K562 (cell line): ENCODE data around the gene LIMS2. TPM values are rescaled to one million over a fixed set of nuclear protein-coding genes. Genes with fewer than 3 reads are reported as not detected.

Experiments used
- ATAC-seq: fragments of 200-7000 bp; cut with Tn5 transposase; 3 replicates; pipeline ENCODE4 v1.9.1; 2020; ENCODE audit warnings: moderate library complexity
- Bru-seq: library from RNA; stranded (reverse); fragments of 400-500 nt; gene quantifications from one replicate; lab custom pipeline; 2021; lab: Mats Ljungman, UMichigan
- BruChase-seq, 2 experiments: library from RNA; stranded (reverse); fragments of 400-500 nt; gene quantifications; one replicate each; lab custom pipeline; 2021; lab: Mats Ljungman, UMichigan
- BruUV-seq: library from RNA; stranded (reverse); fragments of 400-500 nt; replicated peaks from 2 replicates; lab custom pipeline; 2021; lab: Mats Ljungman, UMichigan
- CTCF ChIA-PET: fragments of 300-600 bp; formaldehyde crosslinking; extraction: SDS; loops from one replicate; lab custom pipeline; 2021; ENCODE audit warnings: low intra/inter-chr PET ratio; lab: Yijun Ruan, JAX
- POLR2A ChIA-PET: fragments of 300-600, 350-650 bp; sonication (Branson Sonifier 250); formaldehyde crosslinking; extraction: SDS; loops from one replicate; lab custom pipeline; 2021; ENCODE audit warnings: antibody characterized with exemption, inconsistent platforms; lab: Yijun Ruan, JAX
- DNase-seq, 4 experiments: peaks; one replicate each; pipeline versions ENCODE4 v3.0.0 to v3.0.0-alpha.2; 2011 to 2018; ENCODE audit warnings: low spot score in 3 of 4, mixed read lengths in 3 of 4; ENCODE audit errors: extremely low read depth in 1 of 4
- FAIRE-seq: peaks from 2 replicates; lab custom pipeline; 2011; peaks lifted over from hg19 to GRCh38; lab: Jason Lieb, UNC
- H2AFZ ChIP-seq: 2 replicates; pipeline ENCODE4 v1.6.0; 2011; ENCODE audit warnings: low read depth, low read length, control low read depth, inconsistent platforms
- H3K27ac ChIP-seq: fragments of 200-600 bp; 3 replicates; pipeline ENCODE4 v1.8.0; 2011; ENCODE audit warnings: low read depth, mild to moderate bottlenecking, control low read depth, inconsistent platforms, low read length, moderate library complexity, mixed read lengths; ENCODE audit errors: extremely low read depth
- H3K27me3 ChIP-seq, 2 experiments: fragments of 300-600 bp in 1 of 2; 2 replicates in 1 of 2; 3 replicates in 1 of 2; pipeline versions ENCODE4 v1.6.0 to v1.8.0; 2011; ENCODE audit warnings: inconsistent platforms in 2 of 2, low read length in 2 of 2, mild to moderate bottlenecking in 1 of 2, mixed read lengths in 1 of 2, moderate library complexity in 1 of 2; ENCODE audit not compliant: control insufficient read depth in 2 of 2, insufficient read depth in 2 of 2
- H3K36me3 ChIP-seq: fragments of 300-600 bp; 3 replicates; pipeline ENCODE4 v1.8.0; 2011; ENCODE audit warnings: mild to moderate bottlenecking, low read length, inconsistent platforms; ENCODE audit not compliant: control insufficient read depth, insufficient read depth
- H3K4me1 ChIP-seq, 2 experiments: fragments of 200-600 bp in 1 of 2; replicated peaks in 1 of 2; 2 replicates in 1 of 2; 3 replicates in 1 of 2; pipeline versions ENCODE4 v1.5.1 to v1.8.0; 2011; ENCODE audit warnings: inconsistent platforms in 2 of 2, low read length in 2 of 2, mild to moderate bottlenecking in 1 of 2, mixed read lengths in 1 of 2, moderate library complexity in 1 of 2; ENCODE audit not compliant: control insufficient read depth in 2 of 2, insufficient read depth in 2 of 2
- H3K4me2 ChIP-seq: 2 replicates; pipeline ENCODE4 v1.6.1; 2011; ENCODE audit warnings: low read length, control low read depth, inconsistent platforms, mixed read lengths; ENCODE audit not compliant: insufficient read depth
- H3K4me3 ChIP-seq: fragments of 200-600 bp; sonication (generic), shearing (Covaris generic); 2 replicates; pipeline ENCODE4 v1.5.1; 2016; ENCODE audit warnings: control low read depth, inconsistent platforms
- H3K79me2 ChIP-seq: fragments of 200-600 bp; 3 replicates; pipeline ENCODE4 v1.8.0; 2011; ENCODE audit warnings: low read length, inconsistent platforms; ENCODE audit not compliant: control insufficient read depth, insufficient read depth
- H3K9ac ChIP-seq, 2 experiments: 2 replicates each; pipeline versions ENCODE4 v1.6.0 to v1.6.1; 2011; ENCODE audit warnings: low read depth in 2 of 2, low read length in 2 of 2, control low read depth in 1 of 2, inconsistent platforms in 1 of 2, mild to moderate bottlenecking in 1 of 2, mixed read lengths in 1 of 2; ENCODE audit not compliant: insufficient read depth in 1 of 2
- H3K9me1 ChIP-seq: one replicate; pipeline ENCODE4 v1.6.0; 2011; ENCODE audit warnings: inconsistent platforms, mild to moderate bottlenecking, low read length, moderate library complexity; ENCODE audit not compliant: control insufficient read depth, insufficient read depth
- H3K9me3 ChIP-seq: replicated peaks from 2 replicates; pipeline ENCODE4 v1.5.1; 2011; ENCODE audit warnings: low read depth, low read length, inconsistent platforms; ENCODE audit not compliant: control insufficient read depth, insufficient read depth
- H4K20me1 ChIP-seq: replicated peaks from 2 replicates; pipeline ENCODE4 v1.6.1; 2011; ENCODE audit warnings: low read length, inconsistent platforms, mixed read lengths; ENCODE audit not compliant: control insufficient read depth, insufficient read depth
- FOSL1 ChIP-seq: fragments of 200-800 bp; sonication (Bioruptor generic); conservative IDR thresholded peaks from 2 replicates; pipeline ENCODE4 v1.6.1; 2016; ENCODE audit warnings: missing genetic modification characterization, missing compliant biosample characterization
- PCBP1 ChIP-seq: fragments of 200-400 bp; formaldehyde crosslinking; IDR thresholded peaks from 2 replicates; pipeline ENCODE4 v1.6.1; 2018; ENCODE audit warnings: mild to moderate bottlenecking, low read depth, low read length; ENCODE audit not compliant: poor library complexity, severe bottlenecking
- WGBS: fragments of 100-300 bp; shearing (Covaris generic); methylation state at CpG from one replicate; pipeline ENCODE4 v1.1.6; 2016; ENCODE audit warnings: low coverage, mixed read lengths; ENCODE audit not compliant: insufficient coverage; ENCODE audit errors: missing lambda C conversion rate; 5-methylcytosine and 5-hydroxymethylcytosine counted together
- in situ Hi-C: fragments of 300-500 bp; cut with MboI; formaldehyde crosslinking; loops from 4 replicates; pipeline ENCODE4 v1.15.0; 2018; ENCODE audit warnings: inconsistent platforms, mixed read lengths
- intact Hi-C: fragments of 100-400 bp; cut with micrococcal nuclease; formaldehyde crosslinking; loops from 2 replicates; pipeline ENCODE4 v1.14.2; 2022
- long read RNA-seq, 3 experiments: library from polyadenylated mRNA in 2 of 3; library from RNA in 1 of 3; unstranded in 2 of 3; stranded (forward) in 1 of 3; transcript quantifications; one replicate each; pipeline ENCODE4 v2.0.0, GENCODE V29; 2019 to 2022
- polyA minus RNA-seq, 3 experiments: library from RNA; depleted of rRNA, polyadenylated mRNA; stranded (reverse); fragments of >200 nt; gene quantifications; 2 replicates each; pipeline ENCODE4 v1.2.3, GENCODE V29; 2011
- polyA plus RNA-seq, 8 experiments: library from polyadenylated mRNA; depleted of rRNA in 4 of 8; stranded (reverse) in 5 of 8; unstranded in 3 of 8; fragments of >200 nt; fragmentation: Nextera tagmentation in 2 of 8; fragmentation: Illumina TruSeq in 1 of 8; extraction: Ambion mirVana in 2 of 8; extraction: Trizol in 1 of 8; gene quantifications; 2 replicates each; pipeline versions ENCODE4 v1.2.1 to v1.2.3, GENCODE V29; 2011 to 2014; ENCODE audit warnings: inconsistent platforms in 1 of 8, missing spikeins in 1 of 8
- total RNA-seq, 7 experiments: library from RNA; depleted of rRNA in 6 of 7; stranded (reverse); fragments of >200 nt in 6 of 7; fragmentation: Illumina TruSeq in 2 of 7; extraction: Trizol in 2 of 7; gene quantifications; 2 replicates each; pipeline versions ENCODE4 v1.2.1 to v1.2.3, GENCODE V29; 2011 to 2021; ENCODE audit warnings: low replicate concordance in 1 of 7

LIMS2 gene
- not detected in 2 replicates for total RNA-seq (2011; cell fraction: chromatin; rRNA removed; ENCODE audit: low replicate concordance)
- not detected in 2 replicates for total RNA-seq (2011; cell fraction: nucleolus; rRNA removed)
- not detected in 2 replicates for total RNA-seq (2011; cell fraction: nucleoplasm; rRNA removed)
- total RNA-seq (2014; rRNA removed) (not detected in 2 replicates), total RNA-seq (2014; rRNA removed; fragmentation: Illumina TruSeq; extraction: Trizol) (not detected in 2 replicates), total RNA-seq (2015; rRNA removed; fragmentation: Illumina TruSeq; extraction: Trizol) (not detected in 2 replicates), total RNA-seq (2021) (0.11 and 0.22 TPM in 2 replicates), polyA plus RNA-seq (2011; rRNA removed) (0.04 TPM in 1 of 2 replicates, not detected in the other), polyA plus RNA-seq (2014; fragmentation: Illumina TruSeq; extraction: Trizol) (not detected in 2 replicates), polyA plus RNA-seq (2014; fragmentation: Nextera tagmentation; extraction: Ambion mirVana) (not detected), polyA plus RNA-seq (2014; rRNA removed) (not detected in 2 replicates), polyA minus RNA-seq (2011; rRNA and poly(A)+ RNA removed) (not detected in 2 replicates), Bru-seq, nascent RNA (percentile 5 among the genes with signal in this experiment), BruChase-seq, experiment 1, labeled RNA remaining after a 2-hour chase (percentile 8 among the genes with signal in this experiment), BruChase-seq, experiment 2, labeled RNA remaining after a 6-hour chase (percentile 13 among the genes with signal in this experiment)
- not detected in 2 replicates for polyA plus RNA-seq (2011; cell fraction: cytosol; rRNA removed)
- polyA plus RNA-seq (2011; cell fraction: nucleus; rRNA removed) = not detected in 2 replicates
- polyA plus RNA-seq (2012) = 0.08 TPM in 2 replicates
- not detected in 2 replicates for polyA minus RNA-seq (2011; cell fraction: cytosol; rRNA and poly(A)+ RNA removed)
- not detected in 2 replicates for polyA minus RNA-seq (2011; cell fraction: nucleus; rRNA and poly(A)+ RNA removed)
- long read RNA-seq, experiment 1 = 0 reads
- long read RNA-seq, experiment 2 = 0 reads
- long read RNA-seq, experiment 3 = 0 reads

DNA sequence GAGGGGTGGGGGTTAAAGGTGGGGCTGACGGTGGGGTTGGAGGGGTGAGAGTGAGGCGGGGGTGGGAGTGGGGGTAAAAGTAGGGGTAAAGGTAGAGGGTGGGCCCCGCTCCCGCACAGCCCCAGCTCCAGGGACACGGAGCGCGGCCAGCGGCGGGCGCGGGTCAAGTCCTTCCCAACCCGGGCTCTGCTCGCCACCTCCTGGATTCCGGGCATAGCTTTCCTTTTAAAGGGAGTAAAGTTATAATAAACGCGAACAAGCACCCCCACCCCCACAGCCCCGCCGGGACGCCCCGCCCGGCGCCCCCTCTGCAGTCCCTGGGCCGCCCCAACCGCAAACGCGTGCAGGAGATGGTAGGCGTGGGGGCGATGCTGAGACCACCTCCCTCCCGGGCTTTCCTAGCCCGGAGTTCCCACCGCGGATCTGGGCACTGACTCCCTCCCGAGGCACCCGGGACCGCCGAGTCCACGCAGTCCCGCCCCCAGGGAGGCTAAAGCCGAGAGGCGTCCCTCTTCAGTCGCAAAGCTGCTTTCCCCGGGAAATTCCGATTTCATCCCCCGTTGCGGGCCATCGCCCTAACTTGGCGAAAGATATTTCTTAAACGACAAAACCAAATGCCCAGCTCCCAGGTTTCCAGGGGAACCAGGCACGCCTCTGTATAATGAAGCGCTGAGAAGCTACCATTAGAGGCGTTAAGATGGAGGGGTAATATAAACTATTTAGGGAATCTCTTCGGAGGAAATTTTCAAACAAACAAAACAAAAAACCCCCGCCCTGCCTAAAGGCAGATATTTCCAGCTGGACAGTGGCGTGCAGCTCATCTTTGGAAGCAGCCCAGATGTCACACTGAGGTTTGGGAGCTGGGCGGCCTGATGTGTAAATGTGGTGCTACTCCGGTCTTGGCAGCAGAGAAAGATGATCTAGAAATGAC, at the start of gene LIMS2:
LIMS2 (minus strand) TSS at position 200 of the 931 bp plus-strand sequence. CDS start 506 bp downstream, outside the sequence.
- peaks cover 12% of the 10 kb centered on the region; the same call in 1 of the 2 replicates for H4K20me1 ChIP-seq
- no TSS peak for BruUV-seq
- peaks cover 3% of the 10 kb centered on the region for H3K9me1 ChIP-seq
- WGBS = 23% methylated on average over 34 of the region's 56 CpGs
- H3K27me3 ChIP-seq = peaks cover 60 to 84% of the 10 kb centered on the region in 2 experiments
- TF ChIP-seq FOSL1 (tag) (no peak), PCBP1 (peak; percentile 31)
- in situ Hi-C loops (no loop called here), intact Hi-C loops (no loop called here)
- H3K4me1 ChIP-seq = peaks cover 0 to 17% of the 10 kb centered on the region in 2 experiments; a peak in 2 of 5 replicates
- H3K4me2 ChIP-seq = no peak within 1 kb of the TSS
- H3K36me3 ChIP-seq = no peaks in the 10 kb centered on the region
- no peak for ATAC-seq
- ChIA-PET CTCF (no interaction called here), POLR2A (interaction anchor here (0.8 to 1.2 kb wide), 2 partner anchors 11 to 781 kb away, joined by 3 to 5 read pairs; no protein-coding TSS in a partner anchor)
- no peak within 1 kb of the TSS for H3K4me3 ChIP-seq
- H3K9ac ChIP-seq = peak within 1 kb of the TSS in 1 of 2 experiments; percentile 9; a peak in 1 of 4 replicates
- no peak within 1 kb of the TSS for H3K27ac ChIP-seq
- H2AFZ ChIP-seq = no peak within 1 kb of the TSS
- H3K9me3 ChIP-seq = no peaks in the 10 kb centered on the region
- DNase-seq = no peak
- no peaks in the 10 kb centered on the region for H3K79me2 ChIP-seq
- no peak for FAIRE-seq
